ENCODE data around the gene HELQ.

HELQ gene

DNA sequence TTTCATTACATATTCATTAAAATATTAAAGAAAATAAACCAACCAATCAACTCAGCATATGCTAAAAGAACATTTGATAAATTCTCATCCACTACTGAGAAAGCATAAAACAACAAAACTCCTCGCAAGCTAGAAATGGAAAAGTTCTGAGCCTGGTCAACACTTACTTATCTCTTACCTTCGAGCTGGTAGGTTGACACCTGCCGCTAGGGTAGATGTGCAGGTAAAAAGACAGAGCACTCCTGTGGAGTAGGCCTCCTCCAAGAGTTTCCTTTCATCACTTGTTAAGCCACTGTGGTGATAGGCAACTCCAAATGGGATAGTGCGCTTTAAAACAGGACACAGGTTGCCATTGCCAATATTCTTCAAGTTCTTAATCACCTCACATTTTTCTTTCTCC is 18.9 kb downstream of the HELQ start:
- Histone ChIP-seq H3K23ac (ENCODE audit: low read length in 2 of 2) (no peak overlapping the region), H3K18ac (ENCODE audit: low read depth in 1 of 2, low read length in 2 of 2) (no peak overlapping the region), H3K9me3 (ENCODE audit: control insufficient read depth, low read length) (no peaks in the 10 kb centered on the region), H3K36me3 (ENCODE audit: control insufficient read depth in 1 of 2, insufficient read depth in 2 of 2, low read depth in 1 of 2, low read length in 2 of 2) (peaks cover 6 to 69% of the 10 kb centered on the region in 2 experiments), H2BK12ac (ENCODE audit: low read length in 2 of 2) (no peak overlapping the region), H3K9ac (ENCODE audit: low read length) (no peak overlapping the region), H3K4me3 (ENCODE audit: insufficient read depth in 1 of 2, low read depth in 1 of 2, low read length in 2 of 2) (no peak overlapping the region), H4K91ac (ENCODE audit: low read length) (no peak overlapping the region), H3K4ac (ENCODE audit: low read depth in 1 of 2, low read length in 2 of 2) (no peak overlapping the region), H3K27me3 (ENCODE audit: control insufficient read depth in 1 of 2, insufficient read depth in 1 of 2, low read length in 2 of 2) (no peaks in the 10 kb centered on the region), H3K4me2 (ENCODE audit: low read length, poor library complexity, severe bottlenecking) (no peak overlapping the region), H3K79me1 (replicated peaks; ENCODE audit: low read length, poor library complexity, severe bottlenecking) (peaks cover 2% of the 10 kb centered on the region), H2BK120ac (ENCODE audit: low read depth, low read length) (no peak overlapping the region), H2BK15ac (ENCODE audit: low read depth, poor library complexity, severe bottlenecking) (no peak overlapping the region), H3K27ac (ENCODE audit: low read length, poor library complexity, severe bottlenecking) (no peak overlapping the region), H3K4me1 (ENCODE audit: control insufficient read depth, insufficient read depth, low read depth, low read length) (peaks cover 3% of the 10 kb centered on the region), H4K8ac (ENCODE audit: low read length) (no peak overlapping the region), H3K14ac (ENCODE audit: low read length in 2 of 2) (no peak overlapping the region), H2AK5ac (ENCODE audit: low read length, severe bottlenecking) (no peak overlapping the region), H2BK5ac (ENCODE audit: low read depth, low read length, poor library complexity, severe bottlenecking) (no peak overlapping the region), H2AFZ (ENCODE audit: low read depth, low read length) (no peak overlapping the region)
- no peak for DNase-seq
- WGBS, result 97% methylated on average over 4 of the region's 4 CpGs

GRCh38 chr4:83431200-83431599 is 24.4 kb downstream of the HELQ start:
- Histone ChIP-seq H3K4me3 (ENCODE audit: insufficient read depth in 1 of 2, low read depth in 1 of 2, low read length in 2 of 2) (no peak overlapping the region), H3K27ac (ENCODE audit: low read length, poor library complexity, severe bottlenecking) (no peak overlapping the region), H3K4me2 (ENCODE audit: low read length, poor library complexity, severe bottlenecking) (no peak overlapping the region), H3K14ac (ENCODE audit: low read length in 2 of 2) (no peak overlapping the region), H2BK120ac (ENCODE audit: low read depth, low read length) (no peak overlapping the region), H3K18ac (ENCODE audit: low read depth in 1 of 2, low read length in 2 of 2) (no peak overlapping the region), H3K23ac (ENCODE audit: low read length in 2 of 2) (no peak overlapping the region), H2BK15ac (ENCODE audit: low read depth, poor library complexity, severe bottlenecking) (no peak overlapping the region), H3K9me3 (ENCODE audit: control insufficient read depth, low read length) (no peaks in the 10 kb centered on the region), H3K79me1 (replicated peaks; ENCODE audit: low read length, poor library complexity, severe bottlenecking) (peaks cover 2% of the 10 kb centered on the region), H2AK5ac (ENCODE audit: low read length, severe bottlenecking) (no peak overlapping the region), H3K9ac (ENCODE audit: low read length) (no peak overlapping the region), H3K4ac (ENCODE audit: low read depth in 1 of 2, low read length in 2 of 2) (no peak overlapping the region), H2AFZ (ENCODE audit: low read depth, low read length) (no peak overlapping the region), H2BK5ac (ENCODE audit: low read depth, low read length, poor library complexity, severe bottlenecking) (no peak overlapping the region), H3K36me3 (ENCODE audit: control insufficient read depth in 1 of 2, insufficient read depth in 2 of 2, low read depth in 1 of 2, low read length in 2 of 2) (peaks cover 2 to 53% of the 10 kb centered on the region in 2 experiments), H3K27me3 (ENCODE audit: control insufficient read depth in 1 of 2, insufficient read depth in 1 of 2, low read length in 2 of 2) (no peaks in the 10 kb centered on the region), H4K91ac (ENCODE audit: low read length) (no peak overlapping the region), H4K8ac (ENCODE audit: low read length) (no peak overlapping the region), H2BK12ac (ENCODE audit: low read length in 2 of 2) (no peak overlapping the region), H3K4me1 (ENCODE audit: control insufficient read depth, insufficient read depth, low read depth, low read length) (no peaks in the 10 kb centered on the region)
- no peak for DNase-seq
- WGBS, result no CpG with 5 or more reads among the region's 1 CpG

DNA sequence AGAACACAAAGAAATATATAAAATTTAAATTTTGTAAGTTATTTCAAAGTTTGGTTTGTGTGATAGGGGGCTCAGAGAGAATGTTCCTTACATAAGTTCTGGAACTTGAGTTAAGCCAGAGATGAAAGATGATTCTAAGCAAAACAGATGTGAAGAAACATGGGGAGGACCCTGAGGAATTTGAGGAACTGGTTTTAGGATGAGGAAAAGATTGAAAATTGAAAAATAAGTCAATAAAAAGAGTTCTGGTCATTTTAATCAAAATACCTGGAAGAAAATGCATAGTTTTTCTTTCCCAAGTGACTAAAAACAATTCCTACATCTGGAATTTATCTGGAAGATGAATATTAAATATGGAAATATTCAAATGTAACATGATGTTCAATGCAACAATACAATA is 37.4 kb downstream of the HELQ start:
- H2BK12ac ChIP-seq (ENCODE audit: low read length in 2 of 2), result no peak overlapping the region
- H4K8ac ChIP-seq (ENCODE audit: low read length), result no peak overlapping the region
- no peak for DNase-seq
- H3K4ac ChIP-seq (ENCODE audit: low read depth in 1 of 2, low read length in 2 of 2), result no peak overlapping the region
- H3K9ac ChIP-seq (ENCODE audit: low read length), result no peak overlapping the region
- no peak overlapping the region for H2BK120ac ChIP-seq (ENCODE audit: low read depth, low read length)
- H3K4me2 ChIP-seq (ENCODE audit: low read length, poor library complexity, severe bottlenecking), result no peak overlapping the region
- H3K36me3 ChIP-seq (ENCODE audit: control insufficient read depth in 1 of 2, insufficient read depth in 2 of 2, low read depth in 1 of 2, low read length in 2 of 2), result peaks cover 21 to 70% of the 10 kb centered on the region in 2 experiments
- H3K4me3 ChIP-seq (ENCODE audit: insufficient read depth in 1 of 2, low read depth in 1 of 2, low read length in 2 of 2), result no peak overlapping the region
- H3K9me3 ChIP-seq (ENCODE audit: control insufficient read depth, low read length), result no peaks in the 10 kb centered on the region
- no peak overlapping the region for H2AFZ ChIP-seq (ENCODE audit: low read depth, low read length)
- H2BK5ac ChIP-seq (ENCODE audit: low read depth, low read length, poor library complexity, severe bottlenecking), result no peak overlapping the region
- H2AK5ac ChIP-seq (ENCODE audit: low read length, severe bottlenecking), result no peak overlapping the region
- H3K23ac ChIP-seq (ENCODE audit: low read length in 2 of 2), result no peak overlapping the region
- no peak overlapping the region for H3K18ac ChIP-seq (ENCODE audit: low read depth in 1 of 2, low read length in 2 of 2)
- H3K4me1 ChIP-seq (ENCODE audit: control insufficient read depth, insufficient read depth, low read depth, low read length), result no peaks in the 10 kb centered on the region
- no peaks in the 10 kb centered on the region for H3K27me3 ChIP-seq (ENCODE audit: control insufficient read depth in 1 of 2, insufficient read depth in 1 of 2, low read length in 2 of 2)
- no peak overlapping the region for H4K91ac ChIP-seq (ENCODE audit: low read length)
- H3K14ac ChIP-seq (ENCODE audit: low read length in 2 of 2), result no peak overlapping the region
- no peak overlapping the region for H3K27ac ChIP-seq (ENCODE audit: low read length, poor library complexity, severe bottlenecking)
- H2BK15ac ChIP-seq (ENCODE audit: low read depth, poor library complexity, severe bottlenecking), result no peak overlapping the region
- H3K79me1 ChIP-seq (replicated peaks; ENCODE audit: low read length, poor library complexity, severe bottlenecking), result no peaks in the 10 kb centered on the region

- no peak overlapping the region for H4K91ac ChIP-seq (ENCODE audit: low read length)
- H3K79me1 ChIP-seq (replicated peaks; ENCODE audit: low read length, poor library complexity, severe bottlenecking), result no peaks in the 10 kb centered on the region
- H3K18ac ChIP-seq (ENCODE audit: low read depth in 1 of 2, low read length in 2 of 2), result no peak overlapping the region
- H3K9ac ChIP-seq (ENCODE audit: low read length), result no peak overlapping the region
- H2BK5ac ChIP-seq (ENCODE audit: low read depth, low read length, poor library complexity, severe bottlenecking), result no peak overlapping the region
- no peak overlapping the region for H3K4ac ChIP-seq (ENCODE audit: low read depth in 1 of 2, low read length in 2 of 2)
- H4K8ac ChIP-seq (ENCODE audit: low read length), result no peak overlapping the region
- 100% methylated on average over 2 of the region's 4 CpGs for WGBS
- no peak overlapping the region for H3K4me2 ChIP-seq (ENCODE audit: low read length, poor library complexity, severe bottlenecking)
- no peak overlapping the region for H2BK15ac ChIP-seq (ENCODE audit: low read depth, poor library complexity, severe bottlenecking)
- H3K4me1 ChIP-seq (ENCODE audit: control insufficient read depth, insufficient read depth, low read depth, low read length), result no peaks in the 10 kb centered on the region
- no peaks in the 10 kb centered on the region for H3K27me3 ChIP-seq (ENCODE audit: control insufficient read depth in 1 of 2, insufficient read depth in 1 of 2, low read length in 2 of 2)
- no peak overlapping the region for H2BK12ac ChIP-seq (ENCODE audit: low read length in 2 of 2)
- H3K23ac ChIP-seq (ENCODE audit: low read length in 2 of 2), result no peak overlapping the region
- no peaks in the 10 kb centered on the region for H3K9me3 ChIP-seq (ENCODE audit: control insufficient read depth, low read length)
- H2BK120ac ChIP-seq (ENCODE audit: low read depth, low read length), result no peak overlapping the region
- no peak overlapping the region for H3K4me3 ChIP-seq (ENCODE audit: insufficient read depth in 1 of 2, low read depth in 1 of 2, low read length in 2 of 2)
- peaks cover 21 to 70% of the 10 kb centered on the region in 2 experiments for H3K36me3 ChIP-seq (ENCODE audit: control insufficient read depth in 1 of 2, insufficient read depth in 2 of 2, low read depth in 1 of 2, low read length in 2 of 2)
- DNase-seq, result no peak
- no peak overlapping the region for H2AFZ ChIP-seq (ENCODE audit: low read depth, low read length)
- no peak overlapping the region for H3K27ac ChIP-seq (ENCODE audit: low read length, poor library complexity, severe bottlenecking)
- no peak overlapping the region for H3K14ac ChIP-seq (ENCODE audit: low read length in 2 of 2)
- H2AK5ac ChIP-seq (ENCODE audit: low read length, severe bottlenecking), result no peak overlapping the region
These were observed 38.1 kb downstream of the HELQ start for GRCh38 chr4:83417566-83417965.

Measured in mesenchymal stem cell (in vitro differentiated cells and primary cell).